RWPE1 (cell line): ENCODE data around the gene COPRS.

Source experiments
- CTCF ChIA-PET: fragments of 350-600 bp; sonication (Branson Sonifier 250); formaldehyde crosslinking; extraction: SDS; loops from one replicate; lab custom pipeline; 2021; lab: Yijun Ruan, JAX
- POLR2A ChIA-PET: fragments of 400-600 bp; formaldehyde crosslinking; extraction: SDS; loops from one replicate; lab custom pipeline; 2020; ENCODE audit warnings: antibody characterized with exemption; ENCODE audit not compliant: low non-redundant PET; lab: Yijun Ruan, JAX
- DNase-seq: peaks from one replicate; pipeline ENCODE4 v3.0.0; 2012; ENCODE audit warnings: low spot score
- H3K27ac ChIP-seq: fragments of 450-650 bp; 2 replicates; pipeline ENCODE4 v1.5.1; 2017
- CTCF ChIP-seq: fragments of 450-650 bp; conservative IDR thresholded peaks from 2 replicates; pipeline ENCODE4 v1.5.1; 2017; ENCODE audit warnings: low read depth, mild to moderate bottlenecking

Gene COPRS

GRCh38 chr17:31888124-31888523, 29.1 kb upstream of the COPRS start:
- no peak for TF ChIP-seq CTCF
- no peak overlapping the region for H3K27ac ChIP-seq
- CTCF ChIA-PET = interaction anchor here (0.6 kb wide), 1 partner anchor 99 kb away, joined by 3 read pairs; no protein-coding TSS in a partner anchor
- DNase-seq = no peak
- POLR2A ChIA-PET = no interaction called here

GRCh38 chr17:31882571-31882970, 23.5 kb upstream of the COPRS start:
- ChIA-PET POLR2A (no interaction called here), CTCF (interaction anchor here (0.6 to 0.8 kb wide), 2 partner anchors 112 to 124 kb away, joined by 3 to 7 read pairs; partner anchors contain the start of gene LRRC37B)
- no peak for TF ChIP-seq CTCF
- H3K27ac ChIP-seq = no peak overlapping the region
- DNase-seq = no peak

- H3K27ac ChIP-seq = no peak overlapping the region
- CTCF ChIA-PET = interaction anchor here (0.6 kb wide), 1 partner anchor 32 kb away, joined by 4 read pairs; no protein-coding TSS in a partner anchor
- TF ChIP-seq CTCF = no peak
- POLR2A ChIA-PET = no interaction called here
- no peak for DNase-seq
Measured at GRCh38 chr17:31880311-31880710, 21.3 kb upstream of the COPRS start.

- DNase-seq = no peak
- ChIA-PET CTCF (interaction anchor here (0.5 kb wide), 1 partner anchor 13 kb away, joined by 3 read pairs; no protein-coding TSS in a partner anchor), POLR2A (no interaction called here)
- no peak for TF ChIP-seq CTCF
- no peak overlapping the region for H3K27ac ChIP-seq
Measured at GRCh38 chr17:31878703-31879073, 19.6 kb upstream of the COPRS start.

- ChIA-PET POLR2A (interaction anchor here (0.6 kb wide), 1 partner anchor 27 kb away, joined by 6 read pairs; no protein-coding TSS in a partner anchor), CTCF (interaction anchor here (0.5 kb wide), 1 partner anchor 13 kb away, joined by 3 read pairs; no protein-coding TSS in a partner anchor)
- no peak for TF ChIP-seq CTCF
- H3K27ac ChIP-seq = no peak overlapping the region
- no peak for DNase-seq
Measured at GRCh38 chr17:31877911-31878702, 19.1 kb upstream of the COPRS start.

- no peak for DNase-seq
- TF ChIP-seq CTCF = no peak
- no peak overlapping the region for H3K27ac ChIP-seq
- ChIA-PET POLR2A (interaction anchor here (0.6 kb wide), 1 partner anchor 27 kb away, joined by 6 read pairs; no protein-coding TSS in a partner anchor), CTCF (no interaction called here)
Measured at GRCh38 chr17:31877341-31877740, 18.3 kb upstream of the COPRS start.
